Large intestine (tissue), 3 donors: ENCODE results near the gene NEB. TPM values are rescaled to one million over a fixed set of nuclear protein-coding genes. Genes with fewer than 3 reads are reported as not detected.

ENCODE experiments used
- DNase-seq, 2 donors: peaks; one replicate each; pipeline versions ENCODE4 v3.0.0 to v3.0.0-alpha.2; 2013
- H3K27ac ChIP-seq: one replicate; pipeline ENCODE4 v1.5.1; 2013; ENCODE audit warnings: low read length
- H3K27me3 ChIP-seq: 2 replicates; pipeline ENCODE4 v1.6.1; 2013; ENCODE audit warnings: low read length; ENCODE audit not compliant: control insufficient read depth, insufficient read depth
- H3K36me3 ChIP-seq: 2 replicates; pipeline ENCODE4 v1.6.1; 2013; ENCODE audit warnings: low read length; ENCODE audit not compliant: control insufficient read depth, insufficient read depth
- H3K4me1 ChIP-seq: one replicate; pipeline ENCODE4 v1.6.1; 2013; ENCODE audit warnings: low read length; ENCODE audit not compliant: control insufficient read depth, insufficient read depth
- H3K4me3 ChIP-seq: one replicate; pipeline ENCODE4 v1.5.1; 2013; ENCODE audit warnings: low read length
- H3K9me3 ChIP-seq: one replicate; pipeline ENCODE4 v1.6.1; 2013; ENCODE audit warnings: mild to moderate bottlenecking, low read depth, low read length, moderate library complexity; ENCODE audit not compliant: control insufficient read depth
- WGBS: methylation state at CpG from one replicate; pipeline ENCODE4 v1.1.5; 2013; ENCODE audit warnings: low lambda C conversion rate; ENCODE audit not compliant: insufficient coverage; 5-methylcytosine and 5-hydroxymethylcytosine counted together
- polyA plus RNA-seq: library from polyadenylated mRNA; unstranded; fragments of 120-200 nt; gene quantifications from one replicate; pipeline ENCODE4 v1.2.1, GENCODE V29; 2013

Gene NEB
- polyA plus RNA-seq, 1 donor: 18.5 TPM

DNA sequence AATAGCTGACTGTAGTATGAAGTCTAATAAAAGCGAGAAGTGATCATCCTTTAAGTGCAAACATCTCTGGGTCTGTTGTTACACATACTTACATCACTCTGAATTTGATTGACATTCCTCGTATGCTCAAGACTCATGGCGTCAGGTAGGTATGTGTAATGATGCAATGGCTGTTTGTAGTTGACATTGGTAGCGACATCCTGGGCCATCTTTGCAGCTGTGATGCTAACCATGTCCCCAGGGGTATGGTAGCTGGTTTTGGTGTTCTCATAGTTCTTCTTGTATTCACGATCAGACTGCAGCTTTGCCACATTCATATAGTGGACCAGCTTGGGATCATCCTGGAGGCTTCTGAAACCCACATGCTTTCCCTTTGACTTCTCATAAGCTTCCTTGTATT, 62.0 kb downstream of the NEB start:
- no peaks in the 10 kb centered on the region for H3K9me3 ChIP-seq
- no peak overlapping the region for H3K4me3 ChIP-seq
- no CpG with 5 or more reads among the region's 5 CpGs for WGBS

DNA sequence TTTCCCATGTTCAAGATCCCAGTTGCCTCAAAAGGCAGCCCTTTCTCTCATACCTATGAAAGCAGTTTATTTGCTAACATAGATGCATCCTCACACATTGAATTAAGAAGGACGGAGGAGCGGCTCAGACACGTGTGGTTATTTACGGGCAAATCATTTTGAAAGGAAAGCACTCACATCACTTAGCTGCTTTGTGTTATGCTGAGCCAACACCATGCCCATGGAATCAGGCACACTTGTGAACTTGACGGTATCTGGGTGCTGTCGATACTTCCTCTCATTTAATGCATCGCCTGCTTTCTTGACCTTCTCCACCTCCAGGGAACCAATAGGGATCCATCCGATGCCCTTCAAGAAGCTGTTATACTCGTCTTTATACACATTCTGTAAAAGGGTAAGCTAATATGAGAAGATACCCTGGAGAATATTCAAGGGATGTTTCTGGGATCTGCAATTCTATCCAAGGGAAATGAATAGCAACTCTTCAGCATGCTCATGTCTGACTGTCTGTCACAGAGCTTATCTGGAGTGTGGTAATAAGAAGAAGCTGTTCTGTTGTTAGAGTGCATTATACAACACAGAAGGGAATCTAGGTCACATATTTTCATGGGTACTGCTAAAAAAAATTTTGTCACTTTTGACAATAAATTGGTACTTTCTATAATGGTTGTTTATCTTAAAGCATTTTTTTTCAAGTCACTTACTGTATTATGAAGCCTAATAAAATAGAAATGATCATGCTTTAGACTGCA, 63.3 kb downstream of the NEB start:
- DNase-seq: no peak
- no peak overlapping the region for H3K27ac ChIP-seq
- H3K4me1 ChIP-seq: peaks cover 4% of the 10 kb centered on the region
- no peaks in the 10 kb centered on the region for H3K27me3 ChIP-seq
- WGBS: 100% methylated on average over 2 of the region's 9 CpGs
- H3K36me3 ChIP-seq: no peaks in the 10 kb centered on the region
- no peaks in the 10 kb centered on the region for H3K9me3 ChIP-seq
- H3K4me3 ChIP-seq: no peak overlapping the region

More for the DNA sequence above, 62.0 kb downstream of the NEB start:
- Histone ChIP-seq H3K27me3 (no peaks in the 10 kb centered on the region), H3K4me1 (peaks cover 4% of the 10 kb centered on the region), H3K36me3 (no peaks in the 10 kb centered on the region), H3K27ac (no peak overlapping the region)
- DNase-seq: no peak

DNA sequence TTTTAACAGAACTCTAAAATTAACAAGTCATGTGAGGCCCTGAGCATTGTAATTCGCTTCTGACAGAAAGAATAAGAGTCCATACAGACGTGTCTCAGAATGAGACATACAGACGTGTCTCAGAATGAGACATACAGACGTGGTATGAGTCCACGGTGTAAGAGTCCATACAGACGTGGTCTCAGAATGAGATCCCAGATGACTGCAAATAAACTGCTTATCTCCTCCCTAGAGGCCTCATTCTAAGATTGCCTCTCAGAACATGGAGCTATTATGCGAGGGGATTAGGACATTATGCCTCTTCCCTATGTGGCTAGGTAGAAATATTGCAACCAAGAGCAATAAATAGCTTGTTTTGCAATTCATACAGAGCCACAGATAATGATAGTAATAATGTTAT, 63.9 kb downstream of the NEB start:
- H3K4me1 ChIP-seq: peaks cover 4% of the 10 kb centered on the region
- H3K9me3 ChIP-seq: no peaks in the 10 kb centered on the region
- no CpG with 5 or more reads among the region's 7 CpGs for WGBS
- no peaks in the 10 kb centered on the region for H3K36me3 ChIP-seq
- DNase-seq: peak; percentile 23 to 72
- H3K27ac ChIP-seq: peak overlapping the region; percentile 48
- H3K27me3 ChIP-seq: no peaks in the 10 kb centered on the region
- no peak overlapping the region for H3K4me3 ChIP-seq

GRCh38 chr2:151669585-151670081, 64.6 kb downstream of the NEB start:
- Histone ChIP-seq H3K4me3 (no peak overlapping the region), H3K4me1 (peaks cover 4% of the 10 kb centered on the region), H3K36me3 (no peaks in the 10 kb centered on the region), H3K27me3 (no peaks in the 10 kb centered on the region), H3K9me3 (no peaks in the 10 kb centered on the region), H3K27ac (peak overlapping the region; percentile 48)
- DNase-seq: peak; percentile 2 to 23
- WGBS: no CpG with 5 or more reads among the region's 6 CpGs

DNA sequence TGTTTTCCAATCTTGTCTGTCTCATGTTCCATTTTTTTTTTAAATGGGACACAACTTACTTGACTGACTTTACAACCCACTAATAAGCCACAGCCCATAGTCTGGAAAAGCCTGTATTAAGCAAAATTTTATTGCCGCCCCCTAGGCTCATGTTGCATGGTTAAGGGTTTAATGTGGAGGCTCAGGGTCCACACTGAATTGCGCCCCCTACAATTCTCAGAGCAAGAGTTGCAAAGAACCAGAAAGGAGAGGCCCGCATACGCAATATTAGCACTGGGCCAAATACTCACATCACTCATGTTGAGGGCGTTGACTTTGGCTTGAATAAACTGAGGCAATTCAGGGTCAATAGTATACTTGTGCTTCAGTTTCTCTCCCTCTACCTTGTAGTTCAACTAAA, 65.5 kb downstream of the NEB start:
- no peak for DNase-seq
- no peaks in the 10 kb centered on the region for H3K36me3 ChIP-seq
- H3K9me3 ChIP-seq: no peaks in the 10 kb centered on the region
- no CpG with 5 or more reads among the region's 5 CpGs for WGBS
- no peaks in the 10 kb centered on the region for H3K27me3 ChIP-seq
- H3K4me3 ChIP-seq: no peak overlapping the region
- H3K27ac ChIP-seq: no peak overlapping the region
- peaks cover 4% of the 10 kb centered on the region for H3K4me1 ChIP-seq

DNA sequence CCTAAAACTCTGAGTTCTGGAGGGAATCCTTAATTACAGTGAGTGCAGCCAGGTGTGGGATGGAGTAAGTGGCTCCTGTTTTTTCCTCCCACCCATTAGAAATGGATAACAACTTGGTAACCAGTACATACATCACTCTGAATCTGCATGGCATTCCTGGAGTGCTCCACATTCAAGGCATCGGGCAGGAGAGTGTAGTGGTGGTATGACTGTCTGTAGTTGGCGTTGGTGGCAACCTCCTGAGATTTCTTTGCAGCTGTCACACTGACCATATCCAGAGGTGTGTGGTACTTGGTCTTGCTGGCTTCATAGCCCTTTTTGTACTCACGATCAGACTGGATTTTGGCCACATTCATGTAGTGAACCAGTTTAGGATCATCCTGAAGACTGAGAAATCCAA, 68.3 kb downstream of the NEB start:
- no CpG with 5 or more reads among the region's 3 CpGs for WGBS
- no peaks in the 10 kb centered on the region for H3K9me3 ChIP-seq

DNA sequence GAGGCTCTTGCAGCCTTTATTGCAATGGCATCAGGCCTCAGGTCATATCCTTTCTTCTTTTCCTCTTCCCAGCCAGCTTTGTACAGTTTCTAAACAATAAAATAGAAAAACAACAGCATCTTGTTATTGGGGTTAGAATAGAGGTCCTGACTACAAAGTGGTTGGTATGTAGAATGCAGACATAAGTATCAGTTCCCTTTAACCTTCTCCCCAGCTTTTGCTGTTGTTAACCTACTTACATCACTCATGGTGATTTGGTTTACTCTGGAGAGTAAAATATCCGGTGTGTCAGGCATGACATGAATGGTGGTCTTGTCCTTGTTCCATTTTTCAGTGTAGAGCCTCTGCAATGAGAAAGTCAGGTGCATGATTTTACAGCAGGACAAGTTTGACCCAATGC, 69.8 kb downstream of the NEB start:
- WGBS: no CpG with 5 or more reads among the region's 1 CpG

More for the DNA sequence above, 68.3 kb downstream of the NEB start:
- H3K4me3 ChIP-seq: no peak overlapping the region
- no peaks in the 10 kb centered on the region for H3K4me1 ChIP-seq
- DNase-seq: no peak
- H3K36me3 ChIP-seq: no peaks in the 10 kb centered on the region
- no peak overlapping the region for H3K27ac ChIP-seq
- no peaks in the 10 kb centered on the region for H3K27me3 ChIP-seq

DNA sequence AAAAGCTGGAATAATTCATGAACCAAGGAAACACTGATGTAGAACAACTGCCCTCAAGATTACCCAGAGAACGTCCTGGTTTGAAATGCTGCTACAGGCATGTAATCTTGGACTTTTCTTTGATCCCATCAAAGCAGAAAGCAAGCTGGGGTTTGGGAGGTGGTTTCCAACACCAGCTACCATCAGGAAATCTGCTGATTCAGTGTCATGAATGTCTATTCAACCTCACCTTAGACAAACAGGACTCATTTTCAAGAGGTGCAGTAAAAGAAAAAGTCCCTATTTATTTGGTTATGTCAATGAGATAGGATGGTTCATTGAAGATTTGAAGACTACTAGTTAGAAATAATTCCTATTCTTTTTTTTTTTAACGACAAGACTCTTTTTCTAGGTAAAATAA, 72.7 kb downstream of the NEB start:
- no peak overlapping the region for H3K27ac ChIP-seq
- H3K4me3 ChIP-seq: no peak overlapping the region
- no peaks in the 10 kb centered on the region for H3K9me3 ChIP-seq
- no peaks in the 10 kb centered on the region for H3K4me1 ChIP-seq
- no peaks in the 10 kb centered on the region for H3K27me3 ChIP-seq
- no peaks in the 10 kb centered on the region for H3K36me3 ChIP-seq
- DNase-seq: no peak
- WGBS: 67% methylated on average over 1 of the region's 2 CpGs

More for the DNA sequence above, 69.8 kb downstream of the NEB start:
- H3K27ac ChIP-seq: no peak overlapping the region
- no peak for DNase-seq
- no peaks in the 10 kb centered on the region for H3K9me3 ChIP-seq
- H3K27me3 ChIP-seq: no peaks in the 10 kb centered on the region
- no peaks in the 10 kb centered on the region for H3K36me3 ChIP-seq
- H3K4me3 ChIP-seq: no peak overlapping the region
- H3K4me1 ChIP-seq: no peaks in the 10 kb centered on the region

DNA sequence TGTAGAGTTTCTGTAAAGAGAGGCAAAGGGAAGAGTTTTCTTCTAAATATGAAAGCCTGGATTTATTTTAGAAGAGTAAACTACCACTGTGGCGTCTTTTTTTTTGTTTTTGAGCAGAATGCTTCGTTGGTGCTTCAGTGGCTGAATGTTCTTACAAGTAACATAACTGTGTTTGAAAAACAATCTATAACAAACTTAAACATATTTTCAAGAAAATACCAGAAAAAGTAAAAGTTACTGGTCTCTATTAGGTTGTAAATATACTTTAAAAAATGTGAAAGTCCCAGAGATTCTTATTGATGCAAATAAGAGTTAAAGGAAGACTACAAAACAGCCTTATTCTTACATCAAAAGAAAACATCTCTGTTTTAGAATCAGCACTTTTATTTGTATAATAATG, 76.2 kb downstream of the NEB start:
- H3K4me1 ChIP-seq: no peaks in the 10 kb centered on the region
- no peaks in the 10 kb centered on the region for H3K27me3 ChIP-seq
- no peaks in the 10 kb centered on the region for H3K9me3 ChIP-seq
- H3K36me3 ChIP-seq: no peaks in the 10 kb centered on the region
- no peak overlapping the region for H3K27ac ChIP-seq
- DNase-seq: no peak
- no peak overlapping the region for H3K4me3 ChIP-seq
- WGBS: 96% methylated on average over 2 of the region's 2 CpGs

DNA sequence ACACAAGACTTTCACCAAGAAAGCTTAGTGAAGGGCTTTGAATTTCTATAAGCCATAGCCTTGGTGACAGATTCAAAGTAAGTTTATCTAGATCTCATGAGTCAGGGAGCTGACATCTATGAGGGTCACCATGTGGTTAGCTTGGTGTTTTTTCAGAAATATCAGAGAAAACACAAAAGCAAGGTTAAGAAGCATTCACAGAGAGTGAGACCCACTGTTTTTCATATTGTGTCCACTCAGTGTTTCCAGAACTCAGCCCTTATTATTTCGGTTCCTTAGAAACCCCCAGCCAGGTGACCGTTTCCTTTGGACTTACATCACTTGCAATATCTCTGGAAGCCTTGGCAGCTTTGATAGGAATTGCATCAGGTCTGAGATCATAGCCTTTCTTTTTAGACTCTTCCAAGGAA, 76.6 kb downstream of the NEB start:
- DNase-seq: no peak
- WGBS: 100% methylated on average over 1 of the region's 2 CpGs
- Histone ChIP-seq H3K36me3 (no peaks in the 10 kb centered on the region), H3K27me3 (no peaks in the 10 kb centered on the region), H3K4me3 (no peak overlapping the region), H3K4me1 (no peaks in the 10 kb centered on the region), H3K9me3 (no peaks in the 10 kb centered on the region), H3K27ac (no peak overlapping the region)
